K562 (cell line): ENCODE measurements around the gene GMIP. TPM values are rescaled to one million over a fixed set of nuclear protein-coding genes. Genes with fewer than 3 reads are reported as not detected.
A peak's percentile ranks its signal among the peaks of the same experiment; 100 is the strongest.

ENCODE experiments used
- ATAC-seq: fragments of 200-7000 bp; cut with Tn5 transposase; 3 replicates; pipeline ENCODE4 v1.9.1; 2020; ENCODE audit warnings: moderate library complexity
- BruUV-seq: library from RNA; stranded (reverse); fragments of 400-500 nt; replicated peaks from 2 replicates; lab custom pipeline; 2021; lab: Mats Ljungman, UMichigan
- CTCF ChIA-PET: fragments of 300-600 bp; formaldehyde crosslinking; extraction: SDS; loops from one replicate; lab custom pipeline; 2021; ENCODE audit warnings: low intra/inter-chr PET ratio; lab: Yijun Ruan, JAX
- POLR2A ChIA-PET: fragments of 300-600, 350-650 bp; sonication (Branson Sonifier 250); formaldehyde crosslinking; extraction: SDS; loops from one replicate; lab custom pipeline; 2021; ENCODE audit warnings: antibody characterized with exemption, inconsistent platforms; lab: Yijun Ruan, JAX
- DNase-seq, 4 experiments: peaks; one replicate each; pipeline versions ENCODE4 v3.0.0 to v3.0.0-alpha.2; 2011 to 2018; ENCODE audit warnings: low spot score in 3 of 4, mixed read lengths in 3 of 4; ENCODE audit errors: extremely low read depth in 1 of 4
- FAIRE-seq: peaks from 2 replicates; lab custom pipeline; 2011; peaks lifted over from hg19 to GRCh38; lab: Jason Lieb, UNC
- H2AFZ ChIP-seq: 2 replicates; pipeline ENCODE4 v1.6.0; 2011; ENCODE audit warnings: low read depth, low read length, control low read depth, inconsistent platforms
- H3K27ac ChIP-seq: fragments of 200-600 bp; 3 replicates; pipeline ENCODE4 v1.8.0; 2011; ENCODE audit warnings: low read depth, mild to moderate bottlenecking, control low read depth, inconsistent platforms, low read length, moderate library complexity, mixed read lengths; ENCODE audit errors: extremely low read depth
- H3K27me3 ChIP-seq, 2 experiments: fragments of 300-600 bp in 1 of 2; 2 replicates in 1 of 2; 3 replicates in 1 of 2; pipeline versions ENCODE4 v1.6.0 to v1.8.0; 2011; ENCODE audit warnings: inconsistent platforms in 2 of 2, low read length in 2 of 2, mild to moderate bottlenecking in 1 of 2, mixed read lengths in 1 of 2, moderate library complexity in 1 of 2; ENCODE audit not compliant: control insufficient read depth in 2 of 2, insufficient read depth in 2 of 2
- H3K36me3 ChIP-seq: fragments of 300-600 bp; 3 replicates; pipeline ENCODE4 v1.8.0; 2011; ENCODE audit warnings: mild to moderate bottlenecking, low read length, inconsistent platforms; ENCODE audit not compliant: control insufficient read depth, insufficient read depth
- H3K4me1 ChIP-seq, 2 experiments: fragments of 200-600 bp in 1 of 2; replicated peaks in 1 of 2; 2 replicates in 1 of 2; 3 replicates in 1 of 2; pipeline versions ENCODE4 v1.5.1 to v1.8.0; 2011; ENCODE audit warnings: inconsistent platforms in 2 of 2, low read length in 2 of 2, mild to moderate bottlenecking in 1 of 2, mixed read lengths in 1 of 2, moderate library complexity in 1 of 2; ENCODE audit not compliant: control insufficient read depth in 2 of 2, insufficient read depth in 2 of 2
- H3K4me2 ChIP-seq: 2 replicates; pipeline ENCODE4 v1.6.1; 2011; ENCODE audit warnings: low read length, control low read depth, inconsistent platforms, mixed read lengths; ENCODE audit not compliant: insufficient read depth
- H3K4me3 ChIP-seq: fragments of 200-600 bp; sonication (generic), shearing (Covaris generic); 2 replicates; pipeline ENCODE4 v1.5.1; 2016; ENCODE audit warnings: control low read depth, inconsistent platforms
- H3K79me2 ChIP-seq: fragments of 200-600 bp; 3 replicates; pipeline ENCODE4 v1.8.0; 2011; ENCODE audit warnings: low read length, inconsistent platforms; ENCODE audit not compliant: control insufficient read depth, insufficient read depth
- H3K9ac ChIP-seq, 2 experiments: 2 replicates each; pipeline versions ENCODE4 v1.6.0 to v1.6.1; 2011; ENCODE audit warnings: low read depth in 2 of 2, low read length in 2 of 2, control low read depth in 1 of 2, inconsistent platforms in 1 of 2, mild to moderate bottlenecking in 1 of 2, mixed read lengths in 1 of 2; ENCODE audit not compliant: insufficient read depth in 1 of 2
- H3K9me1 ChIP-seq: one replicate; pipeline ENCODE4 v1.6.0; 2011; ENCODE audit warnings: inconsistent platforms, mild to moderate bottlenecking, low read length, moderate library complexity; ENCODE audit not compliant: control insufficient read depth, insufficient read depth
- H3K9me3 ChIP-seq: replicated peaks from 2 replicates; pipeline ENCODE4 v1.5.1; 2011; ENCODE audit warnings: low read depth, low read length, inconsistent platforms; ENCODE audit not compliant: control insufficient read depth, insufficient read depth
- H4K20me1 ChIP-seq: replicated peaks from 2 replicates; pipeline ENCODE4 v1.6.1; 2011; ENCODE audit warnings: low read length, inconsistent platforms, mixed read lengths; ENCODE audit not compliant: control insufficient read depth, insufficient read depth
- E2F8 ChIP-seq: fragments of 450-650 bp; IDR thresholded peaks from 2 replicates; pipeline ENCODE4 v1.7.1; 2018; ENCODE audit warnings: mild to moderate bottlenecking, low read depth; ENCODE audit not compliant: partially characterized antibody
- ESRRA ChIP-seq: fragments of 450-650 bp; IDR thresholded peaks from 2 replicates; pipeline ENCODE4 v1.6.1; 2014; ENCODE audit warnings: low read depth, mild to moderate bottlenecking, moderate library complexity, borderline replicate concordance
- FOXJ3 ChIP-seq: sonication (generic); formaldehyde crosslinking; IDR thresholded peaks from 2 replicates; pipeline ENCODE4 v1.4.0; 2020; ENCODE audit warnings: mild to moderate bottlenecking, missing genetic modification reagents
- FOXK2 ChIP-seq, 2 experiments: fragments of 450-650 bp; IDR thresholded peaks in 1 of 2; conservative IDR thresholded peaks in 1 of 2; 2 replicates each; pipeline ENCODE4 v1.6.1; 2016; ENCODE audit warnings: low read depth in 2 of 2, mild to moderate bottlenecking in 1 of 2
- HDAC1 ChIP-seq, 2 experiments: fragments of 450-650 bp; IDR thresholded peaks; 2 replicates each; pipeline ENCODE4 v1.6.1; 2016 to 2017; ENCODE audit warnings: inconsistent platforms in 1 of 2, mild to moderate bottlenecking in 1 of 2, moderate library complexity in 1 of 2
- HNRNPLL ChIP-seq: fragments of 200-400 bp; formaldehyde crosslinking; IDR thresholded peaks from 2 replicates; pipeline ENCODE4 v1.6.1; 2017; ENCODE audit warnings: low read length, low read depth, mild to moderate bottlenecking; ENCODE audit not compliant: poor library complexity, severe bottlenecking
- MEIS2 ChIP-seq: fragments of 450-650 bp; IDR thresholded peaks from 2 replicates; pipeline ENCODE4 v1.6.1; 2014; ENCODE audit warnings: mild to moderate bottlenecking; ENCODE audit not compliant: partially characterized antibody
- NR2F6 ChIP-seq: fragments of 450-650 bp; formaldehyde crosslinking; IDR thresholded peaks from 2 replicates; pipeline ENCODE4 v1.4.0; 2020; ENCODE audit warnings: mild to moderate bottlenecking
- POLR2G ChIP-seq: fragments of 200-400 bp; formaldehyde crosslinking; IDR thresholded peaks from 2 replicates; pipeline ENCODE4 v1.6.1; 2017; ENCODE audit warnings: low read depth, mild to moderate bottlenecking, antibody characterized with exemption, low read length, moderate library complexity
- RBFOX2 ChIP-seq: fragments of 200-400 bp; formaldehyde crosslinking; IDR thresholded peaks from 2 replicates; pipeline ENCODE4 v1.6.1; 2017; ENCODE audit warnings: low read depth, mild to moderate bottlenecking, low read length, moderate library complexity
- RBM22 ChIP-seq: fragments of 200-400 bp; formaldehyde crosslinking; IDR thresholded peaks from 2 replicates; pipeline ENCODE4 v1.6.1; 2018; ENCODE audit warnings: low read length, low read depth; ENCODE audit not compliant: poor library complexity, severe bottlenecking
- SMAD2 ChIP-seq: fragments of 150-350 bp; IDR thresholded peaks from 2 replicates; pipeline ENCODE4 v1.6.1; 2014; ENCODE audit warnings: low read depth, mild to moderate bottlenecking, low read length
- ZBTB43 ChIP-seq: sonication (generic); formaldehyde crosslinking; IDR thresholded peaks from 2 replicates; pipeline ENCODE4 v1.8.0; 2023; ENCODE audit warnings: mild to moderate bottlenecking, missing genetic modification reagents
- ZFPM2 ChIP-seq: fragments of 250-450 bp; sonication (Bioruptor Pico); IDR thresholded peaks from 2 replicates; pipeline ENCODE4 v1.5.1; 2022; ENCODE audit warnings: mild to moderate bottlenecking
- ZNF24 ChIP-seq: fragments of 450-650 bp; IDR thresholded peaks from 2 replicates; pipeline ENCODE4 v1.6.1; 2016
- ZNF518B ChIP-seq: fragments of 250-450 bp; sonication (Bioruptor Pico); IDR thresholded peaks from 2 replicates; pipeline ENCODE4 v1.5.0; 2021; ENCODE audit warnings: mild to moderate bottlenecking, moderate library complexity
- WGBS: fragments of 100-300 bp; shearing (Covaris generic); methylation state at CpG from one replicate; pipeline ENCODE4 v1.1.6; 2016; ENCODE audit warnings: low coverage, mixed read lengths; ENCODE audit not compliant: insufficient coverage; ENCODE audit errors: missing lambda C conversion rate; 5-methylcytosine and 5-hydroxymethylcytosine counted together
- in situ Hi-C: fragments of 300-500 bp; cut with MboI; formaldehyde crosslinking; loops from 4 replicates; pipeline ENCODE4 v1.15.0; 2018; ENCODE audit warnings: inconsistent platforms, mixed read lengths
- intact Hi-C: fragments of 100-400 bp; cut with micrococcal nuclease; formaldehyde crosslinking; loops from 2 replicates; pipeline ENCODE4 v1.14.2; 2022
- polyA plus RNA-seq, 8 experiments: library from polyadenylated mRNA; depleted of rRNA in 4 of 8; stranded (reverse) in 5 of 8; unstranded in 3 of 8; fragments of >200 nt; fragmentation: Nextera tagmentation in 2 of 8; fragmentation: Illumina TruSeq in 1 of 8; extraction: Ambion mirVana in 2 of 8; extraction: Trizol in 1 of 8; gene quantifications; 2 replicates each; pipeline versions ENCODE4 v1.2.1 to v1.2.3, GENCODE V29; 2011 to 2014; ENCODE audit warnings: inconsistent platforms in 1 of 8, missing spikeins in 1 of 8
- total RNA-seq, 7 experiments: library from RNA; depleted of rRNA in 6 of 7; stranded (reverse); fragments of >200 nt in 6 of 7; fragmentation: Illumina TruSeq in 2 of 7; extraction: Trizol in 2 of 7; gene quantifications; 2 replicates each; pipeline versions ENCODE4 v1.2.1 to v1.2.3, GENCODE V29; 2011 to 2021; ENCODE audit warnings: low replicate concordance in 1 of 7

Gene GMIP
- total and polyA plus RNA-seq, 9 of the 15 experiments (the other 6 are each of a cell fraction or from before 2014, with no cell fraction given) = 0.14 to 15.8 (median 3.2) TPM

- FAIRE-seq (no peak), DNase-seq (no peak), ATAC-seq (no peak)
- no peak overlapping the region for H3K4me3 ChIP-seq
- H3K9ac ChIP-seq = no peak overlapping the region
- no peak overlapping the region for H2AFZ ChIP-seq
- in situ Hi-C loops = loop anchor here (25.0 kb wide), 1 partner anchor 112 kb away; the partner anchor contains the start of genes CILP2 and YJEFN3
- H3K79me2 ChIP-seq = no peaks in the 10 kb centered on the region
- intact Hi-C loops = no loop called here
- H3K27ac ChIP-seq = no peak overlapping the region
- WGBS = 92% methylated on average over 13 of the region's 22 CpGs
- H4K20me1 ChIP-seq = no peaks in the 10 kb centered on the region
- H3K9me1 ChIP-seq = no peaks in the 10 kb centered on the region
- no peaks in the 10 kb centered on the region for H3K27me3 ChIP-seq
- no peaks in the 10 kb centered on the region for H3K9me3 ChIP-seq
- no peak overlapping the region for H3K4me2 ChIP-seq
- H3K36me3 ChIP-seq = peaks cover 92% of the 10 kb centered on the region; the same call in 2 of the 3 replicates
- ChIA-PET CTCF (no interaction called here), POLR2A (interaction anchor here (5.6 kb wide), 1 partner anchor 12 kb away, joined by 40 read pairs; the partner anchor contains the start of gene ATP13A1)
- no TSS peak for BruUV-seq
- peaks cover 0 to 5% of the 10 kb centered on the region in 2 experiments; a peak in 1 of 5 replicates for H3K4me1 ChIP-seq
- TF ChIP-seq POLR2G (peak; percentile 54), HNRNPLL (no peak), SMAD2 (no peak), RBM22 (peak; percentile 27), FOXK2 (conservative IDR thresholded peaks at IDR 0.05 in 1 of 2, IDR thresholded peaks at IDR 0.05 in 1 of 2; ENCODE audit: low read depth in 2 of 2) (no peak), RBFOX2 (peak; percentile 53), E2F8 (no peak), MEIS2 (no peak), ZFPM2 (CRISPR knock-in tag) (no peak), ESRRA (no peak), ZNF24 (no peak), FOXJ3 (CRISPR knock-in tag) (no peak), ZBTB43 (no peak), NR2F6 (CRISPR knock-in tag) (no peak), HDAC1 (IDR thresholded peaks at IDR 0.05) (no peak), ZNF518B (CRISPR knock-in tag) (no peak)
Observed at GRCh38 chr19:19649580-19649995, 6.1 kb upstream of the GMIP start.
